GF-D8 (cell line): ENCODE measurements around the gene FAM107B.

Experiments
- DNase-seq: peaks from one replicate; lab custom pipeline; 2025; lab: John Stamatoyannopoulos, UW

Gene FAM107B

DNA sequence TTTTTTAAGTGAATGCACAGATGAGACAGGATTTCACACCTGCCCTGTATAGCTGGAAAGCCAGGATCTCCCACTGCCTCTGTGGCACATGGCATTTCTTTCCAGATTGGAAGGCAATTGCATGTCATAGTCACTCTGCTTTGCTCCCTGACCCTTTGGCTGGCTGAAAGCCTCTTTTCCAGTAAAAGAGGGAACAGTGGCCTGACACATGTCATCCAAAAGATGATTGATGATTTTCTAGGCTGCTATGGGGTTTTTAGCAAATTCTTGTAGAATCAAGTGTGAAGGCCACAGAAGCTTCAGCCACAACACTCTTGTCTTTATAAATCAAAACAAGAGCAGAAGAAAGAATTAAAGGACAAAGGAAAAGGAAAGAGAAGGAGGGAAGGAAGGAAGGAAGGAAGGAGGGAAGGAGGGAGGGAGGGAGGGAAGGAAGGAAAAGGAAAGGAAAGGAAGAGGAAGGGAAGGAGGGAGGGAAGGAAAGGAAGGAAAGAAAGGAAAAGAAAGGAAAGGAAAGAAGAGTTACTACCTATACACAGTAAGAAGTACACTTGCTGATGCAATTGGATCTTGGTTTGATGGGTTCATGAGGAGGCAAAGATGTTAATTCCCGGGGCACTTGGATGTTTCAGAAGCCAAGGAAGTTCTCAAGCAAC is 285.0 kb downstream of the FAM107B start:
- no peak for DNase-seq

DNA sequence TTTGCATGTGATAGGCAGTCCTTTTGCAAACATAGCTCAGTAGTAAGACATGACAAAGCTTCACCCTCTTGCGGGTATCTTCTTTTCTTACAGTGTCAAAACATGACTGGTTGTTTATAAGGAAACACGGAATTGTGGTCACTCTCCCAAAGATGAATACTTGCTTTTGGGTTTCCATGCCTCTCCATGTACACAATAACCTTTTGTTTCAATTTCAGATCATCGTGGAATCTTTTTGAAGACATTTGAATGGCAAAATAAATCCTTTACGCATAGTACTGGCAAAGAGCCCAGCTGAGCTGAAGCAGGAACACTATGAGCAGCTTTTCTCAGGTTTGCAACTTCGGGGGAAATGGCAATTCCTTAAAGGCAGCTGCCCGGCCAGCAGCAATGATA is 287.2 kb downstream of the FAM107B start:
- DNase-seq: no peak

DNA sequence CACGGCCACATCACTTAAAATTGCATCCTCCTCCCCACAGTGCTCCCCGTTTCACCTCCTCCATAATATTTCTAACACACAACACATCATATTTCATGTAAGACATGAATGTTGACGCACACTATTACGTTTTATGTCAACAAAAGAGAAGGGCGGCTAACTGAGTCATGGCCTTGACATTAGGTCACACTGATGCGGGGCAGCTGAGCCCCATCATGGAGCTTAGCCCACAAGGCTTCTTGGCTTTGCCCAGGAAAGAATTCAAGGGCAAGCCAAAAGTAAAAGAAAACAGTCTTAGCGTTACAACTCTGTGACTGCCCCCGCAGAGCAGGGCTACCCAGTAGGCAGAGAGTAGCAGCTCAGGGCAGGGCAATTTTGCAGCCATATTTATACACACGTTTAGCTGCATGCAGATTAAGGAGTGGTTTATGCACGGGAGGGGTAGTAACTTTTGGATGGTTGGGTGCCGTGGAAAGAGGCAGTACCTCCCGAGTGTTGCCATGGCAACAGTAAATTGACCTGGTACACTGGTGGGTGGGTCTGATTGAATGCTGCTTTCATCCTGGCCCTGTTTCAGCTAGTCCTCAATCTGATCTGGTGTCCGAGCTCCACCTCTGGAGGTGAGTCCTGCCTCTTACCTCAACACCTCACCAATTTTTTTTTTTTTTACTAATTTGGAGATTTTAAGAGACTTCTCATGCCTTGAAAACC is 287.8 kb downstream of the FAM107B start:
- DNase-seq: no peak

DNA sequence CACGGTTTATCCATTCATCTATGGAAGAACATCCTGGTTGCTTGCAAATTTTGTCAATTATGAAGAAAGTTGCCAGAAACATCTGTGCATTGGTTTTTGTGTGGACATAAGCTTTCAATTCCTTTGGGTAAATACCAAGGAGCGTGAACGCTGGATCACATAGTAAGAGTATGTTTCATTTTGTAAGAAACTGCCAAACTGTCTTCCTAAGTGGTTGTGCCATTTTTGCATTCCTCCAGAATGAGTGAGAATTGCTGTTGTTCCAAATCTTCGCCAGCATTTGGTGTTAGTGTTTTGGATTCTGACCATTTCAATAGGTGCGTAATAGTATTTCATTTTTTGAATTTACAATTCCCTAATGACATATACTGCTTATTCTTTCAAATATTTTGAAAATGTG is 288.7 kb downstream of the FAM107B start:
- DNase-seq: no peak

DNA sequence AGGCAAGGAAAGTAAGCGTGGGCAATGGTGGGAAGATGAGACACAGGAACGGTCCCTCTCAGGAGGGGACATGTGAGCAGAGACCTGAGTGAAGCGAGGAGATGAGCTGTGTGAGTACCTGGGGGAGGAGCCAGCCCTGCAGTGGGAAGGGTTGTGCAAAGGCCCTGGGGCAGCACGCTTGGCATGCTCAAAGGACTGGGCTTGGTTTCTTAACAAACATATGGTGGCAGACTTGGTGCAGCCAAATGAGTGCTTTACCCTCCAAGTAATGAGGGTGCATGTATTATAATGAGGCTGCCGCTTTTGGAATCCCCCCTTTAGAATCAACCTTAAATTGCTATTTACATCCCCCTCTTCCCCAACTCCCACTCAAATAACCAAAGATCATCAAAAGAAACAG is 291.3 kb downstream of the FAM107B start:
- DNase-seq: no peak

DNA sequence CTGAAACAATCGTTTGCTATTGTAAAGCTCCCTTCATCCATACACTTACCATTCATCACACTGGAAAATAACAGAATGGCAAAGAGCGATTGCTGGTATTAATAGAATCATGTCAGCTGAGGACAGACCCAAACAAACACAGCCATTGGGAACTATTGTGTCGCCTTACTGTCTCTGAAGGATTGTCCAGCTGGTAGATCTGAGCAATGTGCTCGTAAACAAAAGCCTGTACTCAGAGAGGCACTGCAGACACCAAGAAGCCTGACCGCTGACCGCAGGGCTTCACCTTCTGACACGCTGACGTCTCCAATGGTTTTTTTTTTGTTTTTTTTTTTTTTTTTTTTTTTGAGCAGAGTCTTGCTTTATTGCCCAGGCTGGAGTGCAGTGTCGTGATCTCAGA is 292.9 kb downstream of the FAM107B start:
- DNase-seq: no peak

DNA sequence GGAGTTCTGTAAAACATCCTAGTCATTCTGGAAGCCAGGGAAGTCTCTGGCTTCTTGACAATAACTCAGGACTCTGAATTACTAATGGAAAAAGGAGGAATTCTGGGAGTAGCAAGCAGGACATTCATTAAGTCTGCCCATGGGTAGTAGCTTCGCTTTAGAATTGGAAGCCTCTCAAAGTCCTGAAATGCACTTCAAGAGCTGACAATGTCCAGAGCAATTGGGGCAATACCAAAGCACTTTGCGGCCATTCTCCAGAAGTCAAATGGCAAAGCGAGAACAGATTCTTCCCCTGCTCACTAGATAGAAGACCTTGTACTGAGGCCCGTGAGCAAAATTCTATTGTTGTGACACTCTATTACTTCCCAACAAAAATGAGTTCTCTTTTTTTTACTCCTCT is 293.7 kb downstream of the FAM107B start:
- DNase-seq: no peak

DNA sequence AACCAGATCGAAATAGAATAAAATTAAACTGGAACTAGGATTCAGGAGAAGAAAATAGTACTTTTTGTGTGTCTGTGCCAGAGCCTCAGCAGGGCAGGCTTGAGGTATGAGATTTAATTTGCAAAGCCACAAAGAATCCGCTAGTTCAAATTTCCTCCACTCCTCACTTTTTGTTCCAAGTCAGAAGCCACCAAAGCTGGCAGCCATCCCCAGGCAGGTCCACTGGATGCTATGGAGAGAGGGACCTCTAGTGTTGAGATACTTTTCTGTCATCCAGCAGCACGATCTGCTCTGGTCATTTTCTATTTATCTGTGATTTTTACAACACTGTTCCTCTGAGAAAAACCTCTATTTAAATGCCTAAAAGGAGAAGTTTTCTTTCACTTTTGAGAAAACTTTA is 296.1 kb downstream of the FAM107B start:
- no peak for DNase-seq

DNA sequence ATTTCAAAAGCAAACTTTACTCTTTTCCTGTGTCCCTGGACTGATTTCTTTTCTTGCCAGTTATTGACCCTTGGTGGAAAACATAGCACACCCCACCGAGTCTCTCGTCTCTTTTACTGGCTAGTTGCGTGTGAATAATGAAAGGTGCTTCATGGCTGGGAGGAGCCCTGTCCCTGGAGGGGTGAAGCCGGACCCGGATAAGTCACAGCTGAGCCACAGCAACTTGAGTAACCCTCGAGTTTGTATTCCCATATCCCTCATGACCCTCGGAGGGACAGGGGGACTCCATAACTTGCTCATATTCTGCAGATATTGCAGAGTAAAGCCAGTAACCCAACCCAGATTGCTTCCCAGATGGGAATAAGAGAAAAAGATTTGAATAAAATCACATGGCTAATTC is 296.5 kb downstream of the FAM107B start:
- DNase-seq: no peak

DNA sequence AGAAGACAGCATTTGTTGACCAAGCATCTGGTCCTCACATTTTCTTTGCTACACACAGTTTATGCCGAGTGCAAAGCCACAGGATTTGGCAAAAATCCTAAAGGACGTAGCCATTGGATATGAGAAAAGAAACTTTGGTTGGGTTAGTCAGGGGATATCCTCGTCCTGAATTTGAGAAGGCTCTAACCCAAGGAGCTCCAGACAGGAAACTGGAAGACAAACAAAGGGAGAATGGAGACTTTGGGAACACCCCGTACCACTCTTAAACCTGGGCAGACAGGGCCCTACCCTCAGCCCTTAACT is 297.3 kb downstream of the FAM107B start:
- no peak for DNase-seq

DNA sequence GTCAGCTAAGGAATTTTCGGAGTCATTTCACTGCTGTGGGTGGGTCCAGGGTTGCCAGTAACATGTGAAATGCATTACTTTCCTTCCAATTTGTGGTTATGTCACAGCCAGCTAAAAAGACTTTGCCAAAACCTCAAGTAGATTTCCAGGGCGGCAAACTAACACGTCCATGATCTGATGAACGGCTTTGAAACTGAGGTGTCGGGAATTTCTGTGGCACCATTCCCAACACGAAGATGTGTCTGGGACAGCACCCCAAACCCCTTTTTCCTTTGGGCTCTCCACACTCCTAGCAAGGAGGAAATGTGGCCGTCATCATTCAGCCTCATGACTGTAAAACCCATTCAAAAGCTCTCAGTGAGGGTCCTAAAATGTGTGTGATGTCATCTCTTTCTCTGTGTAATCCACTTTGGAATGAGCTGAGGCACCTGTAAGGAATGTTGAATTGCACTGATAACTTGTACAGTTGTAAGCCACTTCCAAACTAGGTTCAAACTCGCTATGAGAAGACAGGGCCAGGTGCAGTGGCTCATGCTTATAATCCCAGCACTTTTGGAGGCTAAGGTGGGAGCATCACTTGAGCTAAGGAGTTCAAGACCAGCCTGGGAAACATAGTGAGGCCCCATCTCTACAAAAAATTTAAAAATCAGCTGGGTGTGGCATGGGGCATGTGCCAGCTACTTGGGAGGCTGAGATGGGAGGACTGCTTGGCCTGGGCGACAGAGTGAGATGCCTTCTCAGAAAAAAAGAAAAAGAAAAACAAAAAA is 297.9 kb downstream of the FAM107B start:
- no peak for DNase-seq

DNA sequence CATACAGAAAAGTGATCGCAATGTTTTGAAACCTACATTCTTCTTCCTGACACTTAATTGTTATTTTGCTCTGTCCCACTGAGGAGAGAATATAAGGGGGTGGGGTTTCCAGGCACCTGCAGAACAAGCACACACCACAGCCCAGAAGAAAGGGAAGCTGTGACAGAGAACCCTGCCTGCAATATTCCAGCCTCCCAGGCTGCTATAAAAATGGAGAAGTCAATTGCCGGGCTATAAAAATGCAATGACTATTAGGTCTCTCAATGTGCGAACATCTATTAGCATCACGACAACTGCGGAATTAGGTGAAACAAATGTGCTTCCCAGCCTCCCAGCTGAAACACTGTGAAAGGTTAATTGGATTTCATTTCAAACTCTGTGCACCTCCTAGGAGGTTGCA is 298.7 kb downstream of the FAM107B start:
- DNase-seq: no peak

DNA sequence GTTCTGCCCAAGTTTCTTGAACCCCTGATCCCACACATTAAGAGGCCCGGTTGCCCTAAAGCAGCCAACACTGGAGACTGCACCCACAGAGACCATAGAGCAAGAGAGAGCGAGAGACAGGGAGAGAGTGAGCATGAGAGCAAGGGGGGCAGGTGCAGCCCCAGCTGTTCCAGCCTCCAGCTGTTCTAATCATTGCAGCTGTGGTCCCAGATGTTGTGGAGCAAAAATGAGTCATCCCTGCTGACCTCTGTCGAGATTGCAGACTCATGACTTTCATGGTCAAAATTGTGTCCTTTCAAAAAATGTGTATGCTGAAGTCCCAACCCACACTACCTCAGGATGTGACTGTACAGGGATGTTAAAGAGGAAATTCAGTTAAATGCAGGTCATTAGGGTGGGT is 300.0 kb downstream of the FAM107B start:
- DNase-seq: no peak

DNA sequence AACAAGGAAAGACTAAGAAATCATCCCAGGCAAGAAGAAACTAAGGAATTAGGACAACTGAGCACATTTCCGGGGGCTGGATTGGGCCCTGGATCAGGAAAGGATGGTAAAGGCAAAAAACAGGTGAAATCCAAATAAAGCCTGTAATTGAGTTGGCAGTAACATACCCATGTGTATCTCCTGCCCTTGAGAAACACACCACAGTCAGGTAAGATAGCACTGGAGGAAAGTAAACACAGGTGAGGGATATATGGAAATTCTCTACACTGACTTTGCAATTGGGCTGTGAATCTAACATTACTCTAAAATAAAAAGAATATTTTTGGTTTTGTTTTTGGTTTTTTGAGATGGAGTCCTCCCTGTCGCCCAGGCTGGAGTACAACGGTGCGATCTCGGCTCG is 303.8 kb downstream of the FAM107B start:
- no peak for DNase-seq

DNA sequence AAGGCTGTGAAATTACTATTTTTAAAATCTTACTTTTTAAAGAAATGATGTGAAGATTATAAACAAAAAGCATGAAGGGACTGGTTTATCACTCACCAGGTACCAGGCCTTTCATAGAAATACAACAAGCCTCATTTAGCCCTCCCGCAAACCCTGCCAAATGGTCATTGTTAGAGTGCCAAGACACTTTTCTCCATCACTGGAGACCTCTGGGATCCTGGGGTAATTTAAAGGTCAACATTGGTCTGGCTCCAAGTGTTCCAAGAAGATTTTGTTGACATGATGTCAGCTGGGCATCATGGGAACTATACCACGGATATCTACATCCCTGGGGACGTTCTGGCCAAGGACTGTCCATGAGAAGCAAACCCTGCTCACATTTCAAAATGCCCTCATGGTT is 306.0 kb downstream of the FAM107B start:
- DNase-seq: no peak
